Vagina (tissue), 2 donors: ENCODE results near the gene RANBP3. TPM values are rescaled to one million over a fixed set of nuclear protein-coding genes. Genes with fewer than 3 reads are reported as not detected.

Experiments used
- DNase-seq, 2 donors: peaks; one replicate each; pipeline ENCODE4 v3.0.0-alpha.2; 2017; ENCODE audit errors: extremely low spot score in 2 of 2
- H3K27ac ChIP-seq: fragments of 200-600 bp; sonication (generic); one replicate; pipeline ENCODE4 v1.5.1; 2019
- H3K27me3 ChIP-seq: fragments of 200-600 bp; sonication (generic); one replicate; pipeline ENCODE4 v1.5.1; 2019
- H3K36me3 ChIP-seq, 2 donors: fragments of 200-600 bp; sonication (generic); one replicate each; pipeline ENCODE4 v1.5.1; 2017 to 2019
- H3K4me1 ChIP-seq: fragments of 200-600 bp; sonication (generic); one replicate; pipeline ENCODE4 v1.5.1; 2019
- H3K4me3 ChIP-seq, 2 donors: fragments of 200-600 bp; sonication (generic); 1 replicate in 1 of 2; 2 replicates in 1 of 2; pipeline ENCODE4 v1.5.1; 2016 to 2019
- H3K9me3 ChIP-seq: fragments of 200-600 bp; sonication (generic); one replicate; pipeline ENCODE4 v1.5.1; 2019
- CTCF ChIP-seq, 3 experiments: fragments of 450-650 bp in 2 of 3; fragments of 200-600 bp in 1 of 3; sonication (generic) in 1 of 3; IDR thresholded peaks; one replicate each; pipeline ENCODE4 v1.5.1; 2017 to 2019; ENCODE audit warnings: antibody characterized with exemption in 3 of 3, mild to moderate bottlenecking in 2 of 3, moderate library complexity in 2 of 3
- POLR2A ChIP-seq, 2 donors: fragments of 450-650 bp; IDR thresholded peaks; one replicate each; pipeline ENCODE4 v1.6.1; 2017; ENCODE audit warnings: antibody characterized with exemption in 2 of 2, mild to moderate bottlenecking in 2 of 2, moderate library complexity in 2 of 2
- POLR2AphosphoS5 ChIP-seq, 2 donors: sonication (generic); formaldehyde crosslinking; IDR thresholded peaks; one replicate each; pipeline ENCODE4 v1.9.0; 2017; ENCODE audit warnings: antibody characterized with exemption in 2 of 2, mild to moderate bottlenecking in 2 of 2, low read depth in 1 of 2; ENCODE audit not compliant: insufficient read depth in 1 of 2
- intact Hi-C: fragments of 100-400 bp; cut with DNase I; formaldehyde crosslinking; loops from one replicate; pipeline ENCODE4 v1.15.1; 2023
- total RNA-seq: library from RNA; depleted of rRNA; stranded (reverse); fragments of >200 nt; gene quantifications from one replicate; pipeline ENCODE4 v1.2.3, GENCODE V29; 2016

The RANBP3 gene
- total RNA-seq, 1 donor from 2014 or later, result 110 TPM

GRCh38 chr19:5900976-5901375 is 77.0 kb downstream of the RANBP3 start:
- TF ChIP-seq POLR2A (IDR thresholded peaks at IDR 0.05), result no peak
- no peak for TF ChIP-seq CTCF (IDR thresholded peaks at IDR 0.05)
- no peak for TF ChIP-seq POLR2AphosphoS5 (IDR thresholded peaks at IDR 0.05; ENCODE audit: insufficient read depth in 1 of 2, low read depth in 1 of 2)
- intact Hi-C loops, result no loop called here
- DNase-seq, result no peak
- Histone ChIP-seq H3K4me1 (peaks cover 33% of the 10 kb centered on the region), H3K4me3 (no peak overlapping the region), H3K36me3 (peaks cover 0 to 10% of the 10 kb centered on the region in 2 donors), H3K27me3 (no peaks in the 10 kb centered on the region), H3K9me3 (no peaks in the 10 kb centered on the region), H3K27ac (no peak overlapping the region)

GRCh38 chr19:5899728-5900526 is 78.0 kb downstream of the RANBP3 start:
- H3K4me3 ChIP-seq, result no peak overlapping the region
- DNase-seq, result no peak
- intact Hi-C loops, result no loop called here
- peaks cover 0 to 20% of the 10 kb centered on the region in 2 donors for H3K36me3 ChIP-seq
- TF ChIP-seq POLR2AphosphoS5 (IDR thresholded peaks at IDR 0.05; ENCODE audit: insufficient read depth in 1 of 2, low read depth in 1 of 2) (no peak), CTCF (IDR thresholded peaks at IDR 0.05) (no peak), POLR2A (IDR thresholded peaks at IDR 0.05) (no peak)
- no peaks in the 10 kb centered on the region for H3K27me3 ChIP-seq
- H3K4me1 ChIP-seq, result peaks cover 23% of the 10 kb centered on the region
- H3K27ac ChIP-seq, result no peak overlapping the region
- H3K9me3 ChIP-seq, result no peaks in the 10 kb centered on the region

GRCh38 chr19:5897189-5897969 is 80.6 kb downstream of the RANBP3 start:
- TF ChIP-seq POLR2A (IDR thresholded peaks at IDR 0.05) (no peak), CTCF (IDR thresholded peaks at IDR 0.05) (no peak), POLR2AphosphoS5 (IDR thresholded peaks at IDR 0.05; ENCODE audit: insufficient read depth in 1 of 2, low read depth in 1 of 2) (no peak)
- Histone ChIP-seq H3K36me3 (peaks cover 0 to 23% of the 10 kb centered on the region in 2 donors), H3K4me3 (no peak overlapping the region), H3K9me3 (no peaks in the 10 kb centered on the region), H3K4me1 (peaks cover 22% of the 10 kb centered on the region), H3K27me3 (no peaks in the 10 kb centered on the region), H3K27ac (no peak overlapping the region)
- intact Hi-C loops, result no loop called here
- DNase-seq, result no peak

- Histone ChIP-seq H3K9me3 (no peaks in the 10 kb centered on the region), H3K36me3 (peaks cover 0 to 23% of the 10 kb centered on the region in 2 donors), H3K27me3 (no peaks in the 10 kb centered on the region), H3K4me1 (peaks cover 22% of the 10 kb centered on the region), H3K27ac (no peak overlapping the region), H3K4me3 (no peak overlapping the region)
- intact Hi-C loops, result no loop called here
- DNase-seq, result no peak
- TF ChIP-seq POLR2AphosphoS5 (IDR thresholded peaks at IDR 0.05; ENCODE audit: insufficient read depth in 1 of 2, low read depth in 1 of 2) (no peak), POLR2A (IDR thresholded peaks at IDR 0.05) (no peak), CTCF (IDR thresholded peaks at IDR 0.05) (no peak)
Observed at GRCh38 chr19:5896365-5897076, 81.4 kb downstream of the RANBP3 start.
